ENCODE results near the gene AATK.

DNA sequence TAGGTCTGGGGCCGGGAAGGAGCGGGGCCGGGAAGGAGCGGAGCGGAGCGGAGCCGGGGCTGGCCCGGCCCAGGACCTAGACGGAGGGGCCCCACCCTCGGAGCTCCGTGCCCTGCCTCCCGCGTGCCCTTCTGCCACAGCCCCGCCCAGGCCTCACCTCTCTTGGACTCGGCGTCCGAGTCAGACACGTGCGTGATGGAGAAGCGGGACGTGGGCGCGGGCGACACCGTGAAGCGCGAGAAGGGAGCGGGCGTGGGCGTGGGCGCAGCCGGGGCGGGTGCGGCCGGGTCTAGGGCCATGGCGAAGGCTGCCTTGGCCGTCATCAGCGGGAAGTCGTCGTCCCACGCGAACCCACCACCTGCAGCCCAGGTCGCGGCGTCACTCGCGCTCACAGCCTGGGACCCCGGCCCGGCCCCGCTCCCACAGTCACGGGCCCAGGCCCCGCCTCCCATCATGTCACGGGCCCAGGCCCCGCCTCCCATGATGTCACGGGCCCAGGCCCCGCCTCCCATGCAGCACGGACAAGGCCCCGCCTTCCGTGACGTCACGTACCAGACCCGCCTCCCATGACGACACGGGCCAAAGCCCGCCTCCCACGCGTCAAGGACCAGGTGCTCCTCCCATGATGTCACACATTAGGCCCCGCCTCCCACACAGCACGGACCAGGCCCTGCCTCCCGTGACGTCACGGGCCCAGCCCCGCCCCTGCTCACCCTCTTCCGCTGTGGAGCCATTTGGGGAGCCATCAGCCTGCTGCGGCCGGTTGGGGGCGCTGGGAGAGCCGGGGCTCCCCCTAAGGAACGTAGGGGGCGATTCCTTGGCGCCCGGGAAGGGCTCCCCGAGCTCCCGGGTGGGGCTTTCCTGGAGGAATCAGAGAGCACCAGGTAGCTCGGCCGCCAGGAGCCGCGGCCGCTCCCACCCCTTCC lies 46.5 kb downstream of the AATK start:
- peak; percentile 33 for TF ChIP-seq POLR2AphosphoS5 (IDR thresholded peaks at IDR 0.05; ENCODE audit: insufficient read depth, low read depth, low read length)
- TF ChIP-seq POLR2A (IDR thresholded peaks at IDR 0.05; ENCODE audit: low read depth, low read length) = no peak
- no peak for TF ChIP-seq MAX (IDR thresholded peaks at IDR 0.05; ENCODE audit: insufficient read depth, insufficient read length)
- peak in 1 of 2 donors; percentile 24 for TF ChIP-seq CTCF (IDR thresholded peaks at IDR 0.05; ENCODE audit: extremely low read depth in 1 of 2, insufficient read depth in 1 of 2, low read depth in 1 of 2, low read length in 2 of 2)

Data from endothelial cell of umbilical vein (primary cell).